MV-4-11 (cell line): Measurements from ENCODE around the gene MRPL51.
"Not testable (repeated sequence)": the region's sequence is repeated elsewhere in the genome, so short reads cannot be mapped to it uniquely, and the experiment has no call there.

Source experiments
- DNase-seq: peaks from one replicate; lab custom pipeline; 2025; lab: John Stamatoyannopoulos, UW

MRPL51 gene

DNA sequence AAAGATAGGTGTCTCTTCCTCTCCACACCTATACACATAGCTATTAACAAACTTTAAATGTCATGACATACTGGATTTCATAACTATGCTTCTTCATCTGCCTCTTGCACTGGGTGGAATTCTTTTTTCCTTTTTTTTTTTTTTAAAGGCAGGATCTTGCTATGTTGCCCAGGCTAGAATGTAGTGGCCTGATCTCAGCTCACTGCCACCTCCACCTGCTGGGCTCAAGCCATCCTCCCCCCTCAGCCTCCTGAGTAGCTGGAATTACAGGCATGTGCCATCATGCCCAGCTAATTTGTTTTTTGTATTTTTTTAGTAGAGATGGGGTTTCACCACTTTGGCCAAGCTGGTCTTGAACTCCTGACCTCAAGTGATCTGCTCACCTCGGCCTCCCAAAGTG is 4.8 kb downstream of the MRPL51 start:
- DNase-seq, result no peak

DNA sequence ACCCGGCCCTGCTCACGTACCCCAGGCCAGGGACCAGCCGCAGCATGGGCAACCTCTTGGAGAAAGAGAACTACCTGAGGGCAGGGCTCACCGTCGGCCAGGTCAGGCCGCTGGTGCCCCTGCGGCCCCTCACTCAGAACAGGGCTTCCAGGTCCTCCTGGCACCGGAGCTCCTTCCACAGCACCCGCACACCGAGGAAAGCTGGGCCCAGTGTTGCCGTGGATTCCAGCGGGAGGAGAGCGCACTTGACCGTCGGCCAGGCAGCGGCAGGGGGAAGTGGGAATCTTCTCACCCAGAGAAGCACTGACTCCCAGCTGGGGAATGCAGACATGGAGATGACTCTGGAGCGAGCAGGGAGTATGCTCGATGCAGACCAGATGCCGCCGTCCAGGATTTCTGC is 14.6 kb downstream of the MRPL51 start:
- DNase-seq, result no peak

DNA sequence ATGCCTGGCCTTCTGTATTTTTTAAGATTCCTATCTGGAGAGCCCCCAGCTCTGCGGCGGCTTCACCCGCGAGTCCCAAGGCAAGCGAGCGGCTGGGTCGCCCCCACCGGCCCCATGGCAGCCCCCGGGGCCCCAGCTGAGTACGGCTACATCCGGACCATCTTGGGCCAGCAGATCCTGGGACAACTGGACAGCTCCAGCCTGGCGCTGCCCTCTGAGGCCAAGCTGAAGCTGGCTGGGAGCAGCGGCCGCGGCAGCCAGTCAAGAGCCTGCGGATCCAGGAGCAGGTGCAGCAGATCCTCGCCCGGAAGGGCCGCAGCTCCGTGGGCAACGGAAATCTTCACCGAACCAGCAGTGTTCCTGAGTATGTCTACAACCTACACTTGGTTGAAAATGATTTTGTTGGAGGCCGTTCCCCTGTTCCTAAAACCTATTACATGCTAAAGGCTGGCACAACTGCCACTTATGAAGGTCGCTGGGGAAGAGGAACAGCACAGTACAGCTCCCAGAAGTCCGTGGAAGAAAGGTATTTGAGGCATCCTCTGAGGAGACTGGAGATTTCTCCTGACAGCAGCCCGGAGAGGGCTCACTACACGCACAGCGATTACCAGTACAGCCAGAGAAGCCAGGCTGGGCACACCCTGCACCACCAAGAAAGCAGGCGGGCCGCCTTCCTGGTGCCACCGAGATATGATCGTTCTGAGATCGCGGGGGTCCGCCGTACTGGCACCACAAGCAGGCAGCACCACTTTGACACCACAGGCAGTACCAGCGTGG is 15.3 kb downstream of the MRPL51 start:
- not testable (repeated sequence) for DNase-seq

DNA sequence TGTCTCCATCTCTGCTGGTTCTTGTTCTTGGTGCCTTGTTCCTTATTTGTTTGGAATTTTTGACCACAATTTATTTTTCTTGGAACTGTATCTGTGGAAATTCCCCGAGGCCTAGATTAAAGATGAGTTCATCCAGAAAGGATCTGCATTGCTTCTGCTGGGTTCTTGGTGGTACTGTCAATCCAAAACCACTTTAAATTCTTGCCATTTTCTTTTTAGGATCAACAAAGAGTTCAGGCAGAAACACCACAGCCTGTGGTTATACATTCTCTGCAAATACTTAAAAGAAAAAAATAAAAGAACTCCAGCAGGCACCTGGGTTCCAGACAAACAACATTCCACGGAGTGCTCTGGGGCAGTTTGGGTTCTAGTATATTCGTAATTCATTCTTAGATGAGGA is 16.6 kb downstream of the MRPL51 start:
- no peak for DNase-seq

DNA sequence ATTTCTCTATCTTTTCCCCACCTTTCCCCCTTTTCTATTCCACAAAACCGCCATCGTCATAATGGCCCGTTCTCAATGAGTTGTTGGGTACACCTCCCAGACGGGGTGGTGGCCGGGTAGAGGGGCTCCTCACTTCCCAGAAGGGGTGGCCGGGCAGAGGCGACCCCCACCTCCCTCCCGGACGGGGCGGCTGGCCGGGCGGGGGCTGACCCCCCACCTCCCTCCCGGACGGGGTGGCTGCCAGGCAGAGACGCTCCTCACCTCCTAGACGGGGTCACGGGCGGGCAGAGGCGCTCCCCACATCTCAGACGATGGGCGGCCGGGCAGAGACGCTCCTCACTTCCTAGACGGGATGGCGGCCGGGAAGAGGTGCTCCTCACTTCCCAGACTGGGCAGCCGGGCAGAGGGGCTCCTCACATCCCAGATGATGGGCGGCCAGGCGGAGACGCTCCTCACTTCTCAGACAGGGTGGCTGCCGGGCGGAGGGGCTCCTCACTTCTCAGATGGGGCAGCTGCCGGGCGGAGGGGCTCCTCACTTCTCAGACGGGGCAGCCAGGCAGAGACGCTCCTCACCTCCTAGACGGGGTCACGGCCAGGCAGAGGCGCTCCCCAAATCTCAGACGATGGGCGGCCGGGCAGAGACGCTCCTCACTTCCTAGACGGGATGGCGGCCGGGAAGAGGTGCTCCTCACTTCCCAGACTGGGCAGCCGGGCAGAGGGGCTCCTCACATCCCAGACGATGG is 17.7 kb downstream of the MRPL51 start:
- DNase-seq, result not testable (repeated sequence)

DNA sequence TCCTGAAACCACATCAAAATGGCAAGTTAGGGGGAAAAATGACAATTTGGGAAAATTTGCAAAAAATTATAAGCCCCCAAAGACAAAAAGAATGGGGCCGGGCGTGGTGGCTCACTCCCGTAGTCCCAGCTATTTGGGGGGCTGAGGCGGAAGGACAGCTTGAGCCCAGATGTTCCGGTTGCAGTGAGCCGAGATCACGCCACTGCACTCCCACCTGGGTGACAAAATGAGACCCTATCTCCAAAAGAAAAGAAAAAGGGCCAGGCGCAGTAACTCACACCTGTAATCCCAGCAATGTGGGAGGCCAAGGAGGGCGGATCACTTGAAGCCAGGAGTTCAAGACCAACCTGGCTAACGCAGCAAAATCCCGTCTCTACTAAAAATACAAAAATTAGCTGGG is 20.6 kb downstream of the MRPL51 start:
- no peak for DNase-seq

DNA sequence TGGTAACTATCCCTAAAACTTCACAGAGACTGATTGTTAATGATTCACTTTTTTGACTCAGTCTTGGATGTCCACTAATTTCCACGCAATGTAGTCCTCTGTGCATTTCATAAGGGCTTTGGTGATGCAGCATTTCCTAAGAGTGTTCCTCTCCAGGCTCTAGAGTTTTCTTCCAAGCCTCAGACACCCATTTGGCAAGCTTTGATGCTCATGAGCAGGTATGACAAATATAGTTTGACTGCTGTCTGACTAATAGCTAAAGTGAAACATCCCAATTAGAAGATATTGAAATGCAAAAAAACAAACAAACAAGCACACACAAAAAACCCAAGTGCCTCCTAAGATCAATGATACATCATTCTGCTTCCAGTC is 21.1 kb downstream of the MRPL51 start:
- no peak for DNase-seq

DNA sequence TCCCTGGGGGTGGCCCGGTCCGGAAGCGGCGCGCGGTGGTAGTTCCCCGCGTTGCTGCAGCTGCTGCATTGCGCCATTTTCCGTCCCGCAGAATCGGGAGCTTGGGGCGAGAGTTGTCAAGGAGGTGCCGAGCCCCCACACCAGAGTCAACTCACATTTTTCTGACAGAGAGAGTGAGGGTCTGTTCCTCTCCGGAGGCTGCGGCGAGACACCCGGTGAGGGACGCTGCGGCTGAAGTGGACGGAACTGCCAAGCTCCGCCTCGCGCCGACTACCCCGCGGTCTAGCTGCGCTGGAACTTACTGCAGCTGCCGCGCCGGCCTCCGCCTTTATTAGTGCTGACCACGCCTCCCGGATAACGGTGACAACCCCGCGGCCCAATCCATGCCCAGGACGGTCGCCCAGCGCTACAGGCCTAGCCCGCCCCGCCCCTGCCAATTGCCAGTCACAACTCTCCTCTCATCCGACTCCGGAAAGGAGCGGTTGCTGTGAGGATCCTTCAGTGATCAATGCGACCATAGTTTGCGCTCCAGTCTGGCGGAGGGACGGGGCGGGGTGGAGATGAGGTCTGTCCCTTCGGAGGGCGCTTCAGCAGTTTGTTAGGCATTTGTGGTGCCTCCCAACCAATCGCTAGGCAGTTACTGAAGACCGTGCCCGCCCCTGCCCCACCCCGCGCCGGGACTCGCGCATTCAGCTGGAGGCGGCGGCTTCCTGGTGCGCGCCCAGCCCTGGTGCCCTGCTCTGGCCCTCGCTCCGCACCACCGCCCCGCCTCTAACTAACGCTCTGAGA is 22.5 kb downstream of the MRPL51 start, which contains the start of gene VAMP1:
VAMP1 (minus strand) TSS at position 303 of the 789 bp plus-strand sequence; CDS start at position 157, 146 bp downstream.
- peak; percentile 98 for DNase-seq

DNA sequence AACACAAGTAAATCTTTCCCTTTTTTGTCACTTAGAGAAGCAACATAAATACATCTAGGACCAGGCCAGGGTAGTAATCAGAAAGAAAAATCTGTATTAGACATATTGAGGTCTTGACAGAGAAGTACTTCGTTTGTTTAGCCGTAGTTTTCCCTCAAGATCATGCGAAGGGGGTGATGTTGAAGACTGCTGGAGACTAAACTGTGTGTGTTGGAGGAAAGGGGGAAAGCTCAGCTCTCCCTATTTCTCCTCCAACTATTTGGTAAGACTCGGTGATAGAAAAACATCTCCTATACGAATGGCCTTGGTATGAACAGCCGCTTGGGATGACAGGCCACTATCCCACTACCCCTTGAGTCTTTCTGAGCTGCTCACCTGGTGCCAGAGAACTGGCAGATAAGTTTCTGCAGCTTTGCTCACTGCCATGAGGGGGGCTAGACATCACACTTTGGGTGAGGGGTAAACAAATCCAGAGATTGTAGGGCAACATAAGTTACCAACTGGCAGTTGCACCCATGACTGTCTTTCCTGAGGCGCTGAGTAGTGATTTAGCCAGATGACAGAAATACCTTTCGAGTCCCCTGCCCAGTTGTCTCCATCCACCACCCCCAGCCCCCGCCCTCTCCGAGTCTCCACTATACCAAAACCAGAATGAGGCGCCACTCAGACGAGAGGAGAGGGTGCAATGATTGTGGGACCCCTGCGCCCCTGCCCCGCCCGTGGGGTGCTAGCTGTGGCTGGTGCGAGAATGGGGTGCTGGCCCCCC is 23.3 kb downstream of the MRPL51 start:
- DNase-seq, result no peak

DNA sequence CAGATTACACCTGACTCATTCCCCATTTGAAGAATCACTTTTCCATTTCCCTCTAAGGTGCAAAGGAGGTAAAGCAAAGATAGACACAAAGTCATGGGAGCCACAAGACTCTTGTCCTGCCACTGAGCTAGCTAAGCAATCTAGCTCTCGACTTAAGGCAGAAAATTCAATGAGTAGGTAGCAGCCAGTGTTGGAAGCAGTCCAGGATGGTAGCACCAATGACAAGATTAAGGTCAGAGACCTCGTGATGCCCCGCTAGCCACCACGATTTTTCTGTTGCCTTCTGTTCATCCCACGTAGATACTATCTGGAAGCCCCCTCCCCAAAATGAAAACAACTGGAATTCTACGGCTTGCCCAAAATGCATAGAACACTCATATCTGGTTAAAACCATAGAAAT is 24.0 kb downstream of the MRPL51 start:
- no peak for DNase-seq

DNA sequence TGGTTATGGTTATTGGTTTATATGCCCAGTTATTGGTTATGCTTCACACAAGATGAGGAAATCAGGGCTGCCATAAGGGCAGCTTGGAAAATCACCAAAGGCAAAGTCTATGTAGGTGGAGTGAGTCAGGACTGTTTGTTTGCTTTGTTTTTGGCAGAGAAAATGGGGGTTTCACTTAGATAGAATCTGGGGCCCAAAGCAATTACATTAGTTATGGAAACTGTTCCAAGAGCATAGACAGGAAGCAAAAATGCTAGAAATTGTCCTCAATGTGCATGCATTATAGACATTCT is 24.8 kb downstream of the MRPL51 start:
- no peak for DNase-seq

DNA sequence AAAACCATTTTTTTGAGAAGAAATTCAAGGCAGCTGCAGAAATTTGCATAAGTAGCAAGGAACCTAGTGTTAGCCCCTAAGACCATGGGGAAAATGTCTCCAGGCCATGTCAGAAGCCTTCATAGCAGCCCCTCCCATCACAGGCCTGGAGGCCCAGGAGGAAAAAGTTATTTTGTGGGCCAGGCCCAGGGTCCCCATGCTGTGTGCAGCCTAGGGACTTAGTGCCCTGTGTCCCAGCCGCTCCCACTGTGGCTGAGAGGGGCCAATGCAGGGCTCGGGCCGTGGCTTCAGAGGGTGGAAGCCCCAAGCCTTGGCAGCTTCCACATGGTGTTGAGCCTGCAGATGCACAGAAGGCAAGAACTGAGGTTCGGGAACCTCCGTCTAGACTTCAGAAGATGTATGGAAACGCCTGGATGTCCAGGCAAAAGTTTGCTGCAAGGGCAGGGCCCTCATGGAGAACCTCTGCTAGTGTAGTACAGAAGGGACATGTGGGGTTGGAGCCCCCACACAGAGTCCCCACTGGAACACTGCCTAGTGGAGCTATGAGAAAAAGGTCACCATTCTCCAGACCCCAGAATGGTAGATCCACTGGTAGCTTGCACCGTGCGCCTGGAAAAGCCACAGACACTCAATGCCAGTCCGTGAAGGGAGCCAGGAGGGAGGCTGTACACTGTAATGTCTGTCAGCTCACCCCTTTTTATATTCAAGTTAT is 25.3 kb downstream of the MRPL51 start:
- not testable (repeated sequence) for DNase-seq

DNA sequence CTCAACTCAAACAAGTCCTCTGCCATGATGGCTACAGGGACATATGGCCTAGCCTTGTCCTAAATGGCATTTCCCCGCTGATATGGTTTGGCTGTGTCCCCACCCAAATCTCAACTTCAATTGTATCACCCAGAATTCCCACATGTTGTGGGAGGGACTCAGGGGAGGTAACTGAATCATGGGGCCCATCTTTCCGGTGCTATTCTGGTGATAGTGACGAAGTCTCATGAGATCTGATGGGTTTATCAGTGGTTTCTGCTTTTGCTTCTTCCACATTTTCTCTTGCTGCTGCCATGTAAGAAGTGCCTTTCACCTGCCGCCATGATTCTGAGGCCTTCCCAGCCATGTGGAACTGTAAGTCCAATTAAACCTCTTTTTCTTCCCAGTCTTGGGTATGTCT is 26.3 kb downstream of the MRPL51 start:
- DNase-seq, result not testable (repeated sequence)

DNA sequence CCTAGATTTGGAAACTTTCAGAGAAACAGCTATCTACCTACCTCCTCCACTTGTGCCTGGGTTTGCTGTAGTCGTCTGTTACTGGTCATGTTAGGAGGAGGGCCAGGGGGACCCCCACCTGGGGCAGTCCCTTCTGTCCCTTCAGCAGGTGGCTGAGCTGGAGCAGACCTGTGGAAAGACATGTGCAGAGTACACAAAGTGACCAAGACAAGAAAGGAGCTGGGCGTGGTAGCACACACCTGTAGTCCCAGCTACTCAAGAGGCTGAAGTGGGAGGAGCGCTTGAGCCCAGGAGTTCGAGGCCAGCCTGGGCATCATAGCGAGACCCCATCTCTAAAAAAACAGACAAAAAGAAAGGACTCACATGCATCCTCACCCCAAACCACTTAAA is 26.9 kb downstream of the MRPL51 start:
- no peak for DNase-seq

DNA sequence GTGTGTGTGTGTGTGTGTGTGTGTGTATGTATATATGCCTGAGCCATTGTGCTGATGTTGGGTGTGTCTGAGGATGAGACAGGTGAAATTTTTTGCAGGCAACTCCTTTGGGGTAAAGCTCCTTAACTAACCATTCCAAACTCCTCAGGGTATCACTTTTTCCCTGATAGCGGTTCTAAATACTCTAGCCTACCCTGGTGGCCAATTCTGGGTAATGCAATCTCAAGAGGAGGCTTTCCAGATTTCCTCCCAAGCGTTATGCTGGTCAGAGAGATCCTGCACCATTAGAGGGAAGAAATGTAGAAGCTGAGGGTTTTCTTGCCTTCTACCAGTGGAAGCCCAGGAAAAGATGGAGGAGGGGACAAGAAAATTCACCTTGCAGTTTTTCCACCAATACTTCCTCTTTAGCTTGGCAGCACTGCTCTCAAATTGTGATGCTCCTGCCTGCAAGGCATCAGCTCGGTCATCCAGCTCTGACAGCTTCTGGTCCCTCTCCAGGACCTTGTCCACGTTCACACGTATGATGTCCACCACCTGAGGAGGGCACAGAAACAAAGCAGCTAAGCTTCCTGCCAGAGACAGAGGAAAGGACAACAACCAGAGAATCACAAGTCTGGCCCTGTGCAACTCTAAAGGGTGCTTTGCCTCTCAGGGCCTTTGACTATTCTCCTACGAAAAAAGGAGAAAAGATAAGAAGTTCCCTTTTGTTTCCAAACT is 27.4 kb downstream of the MRPL51 start:
- DNase-seq, result peak; percentile 58

DNA sequence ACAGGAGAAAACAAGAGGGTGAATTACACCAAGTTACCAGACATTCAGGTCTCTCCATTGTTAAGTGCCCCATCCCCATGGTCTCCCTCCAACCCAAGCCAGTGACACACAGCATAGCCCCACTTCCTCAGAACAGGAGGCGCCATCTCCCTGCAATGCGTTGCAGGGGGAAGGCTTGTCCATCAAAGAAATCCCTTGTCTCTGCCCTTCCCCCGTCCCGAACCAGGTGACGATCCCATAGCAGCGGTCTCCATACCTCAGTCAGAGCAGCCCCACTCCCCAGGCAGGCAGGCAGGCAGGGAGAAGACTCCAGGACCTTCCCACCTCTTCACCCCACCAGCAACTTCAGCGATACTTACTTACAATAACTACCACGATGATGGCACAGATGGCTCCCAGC is 28.5 kb downstream of the MRPL51 start:
- no peak for DNase-seq

DNA sequence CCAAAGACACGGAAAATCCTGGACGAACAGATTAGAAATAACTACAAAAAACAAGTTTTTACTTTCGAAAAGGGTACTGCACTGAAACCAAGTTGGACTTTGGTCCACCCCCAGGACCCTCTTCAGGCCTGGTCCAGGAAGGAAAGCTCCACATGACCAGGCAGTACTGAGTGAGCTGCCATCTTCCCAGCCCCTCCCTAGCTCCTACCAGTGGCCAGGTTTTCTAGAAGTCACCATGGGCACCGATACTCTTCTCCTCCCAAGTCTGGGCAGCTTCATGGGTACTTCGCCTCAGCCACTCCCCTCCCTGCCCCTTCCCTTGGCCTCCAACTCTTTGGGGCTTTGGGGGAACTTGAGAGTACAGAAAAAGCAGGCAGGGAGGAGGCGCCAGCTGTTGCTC is 29.2 kb downstream of the MRPL51 start:
- DNase-seq, result no peak

DNA sequence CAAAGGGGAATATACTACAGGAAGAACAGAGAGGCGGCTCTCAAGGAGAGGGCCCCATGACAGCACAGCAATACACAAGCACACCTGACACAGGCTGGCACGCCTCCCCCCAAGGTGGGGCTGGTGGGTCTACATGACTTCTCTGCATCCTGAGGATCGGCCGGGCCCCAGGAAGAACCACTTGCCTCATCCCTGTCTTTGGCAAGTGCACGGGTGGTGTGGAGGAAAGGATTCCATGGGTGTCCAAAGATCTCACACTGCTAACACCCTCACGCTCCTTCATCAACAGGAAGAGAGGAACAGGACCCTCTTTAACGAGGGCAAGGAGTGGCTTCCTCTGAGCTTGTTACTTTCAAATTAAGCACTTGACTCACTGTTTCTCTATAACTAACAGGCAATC is 29.8 kb downstream of the MRPL51 start:
- no peak for DNase-seq

DNA sequence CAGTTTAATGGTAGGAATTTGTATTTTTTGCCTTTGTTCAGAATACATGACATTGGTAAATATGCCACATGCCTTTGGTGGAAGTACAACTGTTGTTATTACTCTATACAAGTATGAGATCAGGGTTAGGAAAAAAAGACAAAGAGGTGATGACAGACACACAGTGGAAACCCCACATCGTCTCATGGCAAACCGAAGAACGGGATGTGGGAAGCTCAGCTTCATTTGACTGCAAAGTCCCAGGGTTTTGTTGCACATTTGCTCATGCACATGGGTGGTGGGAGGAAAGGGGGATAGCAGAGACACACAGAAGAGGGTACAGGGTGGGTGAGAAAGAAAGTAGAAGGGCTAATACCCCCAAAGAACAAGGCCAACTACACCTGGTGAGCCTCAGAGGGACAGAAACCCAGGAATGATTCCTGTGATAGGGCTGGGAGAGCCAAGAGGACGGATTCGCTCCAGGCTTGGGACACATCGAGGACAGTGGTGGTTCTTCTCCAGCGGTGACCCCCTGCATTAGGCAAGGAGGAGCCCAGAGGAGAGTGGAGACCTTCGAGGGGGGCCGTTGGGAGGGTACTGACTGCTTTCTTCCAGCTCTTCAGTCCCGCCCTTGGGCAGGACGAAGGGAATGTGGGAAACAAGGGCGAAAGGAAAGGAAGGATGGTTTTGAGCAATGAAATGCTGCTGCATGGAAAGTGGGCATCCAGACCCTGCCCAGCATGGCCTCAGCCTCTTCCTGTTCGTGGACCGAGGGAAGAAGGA is 30.6 kb downstream of the MRPL51 start:
- no peak for DNase-seq
